HG03280 (cell line): ENCODE data around the gene FOXE3.

Experiments used
- ATAC-seq: cut with Tn5 transposase; IDR thresholded peaks from one replicate; pipeline ENCODE4 v1.9.1; 2021; ENCODE audit warnings: mild to moderate bottlenecking, moderate library complexity; ENCODE audit not compliant: unreplicated experiment

Gene FOXE3

GRCh38 chr1:47403321-47403910, 12.7 kb upstream of the FOXE3 start:
- no peak for ATAC-seq

DNA sequence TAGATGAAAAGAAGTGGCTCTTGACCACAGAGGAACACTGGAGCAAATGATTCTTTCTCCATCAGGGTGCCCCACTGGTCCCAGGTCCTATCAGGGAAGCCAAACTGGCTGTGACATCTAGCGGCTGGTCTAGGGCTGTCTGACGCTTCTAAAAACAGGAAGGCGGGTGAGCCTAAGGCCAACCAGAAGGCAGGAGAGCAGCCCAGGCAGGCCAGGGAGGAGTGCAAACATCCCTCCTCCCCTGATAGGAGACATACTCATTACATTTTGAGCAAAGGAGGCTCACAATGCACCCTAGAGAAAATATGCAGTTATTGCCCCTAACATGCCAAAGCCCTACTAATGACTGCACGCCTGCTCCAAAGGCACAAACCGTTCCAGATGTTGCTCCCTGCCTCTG, 10.4 kb upstream of the FOXE3 start:
- ATAC-seq, result no peak

DNA sequence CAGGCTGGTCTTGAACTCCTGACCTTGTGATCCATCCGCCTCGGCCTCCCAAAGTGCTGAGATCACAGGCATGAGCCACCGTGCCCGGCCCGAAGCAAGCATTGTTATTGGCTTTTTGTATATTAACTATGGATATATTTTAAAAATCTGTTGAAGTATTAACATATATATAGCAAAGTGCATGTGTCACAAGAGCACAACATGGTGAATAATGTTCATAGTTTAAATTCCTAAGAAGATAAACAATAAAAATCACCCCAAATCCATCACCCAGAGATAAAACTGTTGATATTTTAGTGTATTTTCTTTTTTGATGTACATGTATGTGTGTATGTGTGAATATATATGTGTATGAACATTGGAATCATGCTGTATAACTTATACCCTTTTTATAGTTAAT, 9.1 kb upstream of the FOXE3 start:
- ATAC-seq, result no peak

- no peak for ATAC-seq
Observed at GRCh38 chr1:47407481-47407880, 8.6 kb upstream of the FOXE3 start.

- ATAC-seq, result no peak
Observed at GRCh38 chr1:47409311-47410067, 6.6 kb upstream of the FOXE3 start.

DNA sequence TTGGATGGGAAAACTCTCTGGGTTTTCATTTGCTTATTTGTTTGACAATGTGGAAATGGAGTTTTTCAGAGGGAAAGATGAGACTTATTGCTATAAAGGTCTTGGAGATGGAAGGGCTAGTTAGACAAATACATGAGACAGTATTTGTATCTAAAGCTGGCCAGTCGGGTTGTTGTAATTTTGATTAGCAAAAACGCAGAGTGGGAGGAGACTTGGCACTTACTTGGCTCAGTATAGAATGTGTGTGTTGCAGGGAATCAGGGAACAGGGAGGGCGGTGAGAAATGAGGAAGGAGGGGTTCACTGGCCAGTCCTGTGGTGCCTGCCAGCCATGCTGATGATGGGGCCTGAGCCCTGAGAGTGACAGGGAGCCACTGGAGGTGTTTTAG, 6.0 kb upstream of the FOXE3 start:
- ATAC-seq, result no peak

- ATAC-seq, result no peak
Observed at GRCh38 chr1:47411436-47411835, 4.6 kb upstream of the FOXE3 start.

GRCh38 chr1:47412437-47412836, 3.6 kb upstream of the FOXE3 start:
- no peak for ATAC-seq

- ATAC-seq, result no peak
Observed at GRCh38 chr1:47416319-47417169, 459 bp downstream of the FOXE3 start.

DNA sequence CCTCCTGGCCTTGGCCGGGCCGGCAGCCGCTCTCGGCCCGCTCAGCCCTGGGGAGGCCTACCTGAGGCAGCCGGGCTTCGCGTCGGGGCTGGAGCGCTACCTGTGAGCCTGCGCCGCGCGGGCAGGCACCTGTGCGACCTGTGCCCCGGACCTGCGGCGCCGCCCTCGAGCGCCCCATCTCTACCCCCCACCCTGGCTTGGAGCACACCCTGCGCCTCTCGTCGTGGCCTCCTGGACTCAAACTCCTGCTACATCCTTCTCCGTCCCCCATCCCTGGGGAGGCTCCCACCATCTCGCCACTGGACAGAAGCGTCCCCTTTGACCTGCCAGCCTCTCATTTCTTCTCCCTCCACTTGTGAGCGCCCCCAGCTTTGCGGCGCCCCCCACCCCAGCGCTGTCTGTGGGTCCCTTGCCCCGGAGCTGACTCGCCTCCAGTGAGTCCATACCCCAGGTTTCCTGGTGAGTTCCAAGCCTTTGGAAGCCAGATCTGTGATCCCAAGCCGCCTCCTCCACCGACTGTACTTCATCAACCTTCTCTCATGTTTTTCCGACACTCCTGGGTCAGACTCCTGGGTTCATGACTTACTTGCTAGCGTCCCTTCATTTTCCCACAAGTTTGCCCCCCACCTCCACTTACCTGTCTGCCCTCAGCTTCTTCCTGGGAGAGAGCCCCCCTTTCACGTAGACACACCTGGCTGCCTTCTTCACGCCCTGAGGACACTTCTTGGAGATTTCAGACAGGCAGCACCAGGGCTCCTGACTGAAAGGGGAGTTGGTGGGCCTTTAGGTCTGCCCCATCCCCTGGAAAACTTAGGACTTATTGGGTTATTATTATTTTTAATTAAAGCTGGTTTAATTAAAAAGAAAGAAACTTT, 1.3 kb downstream of the FOXE3 start:
- ATAC-seq, result no peak

- no peak for ATAC-seq
Observed at GRCh38 chr1:47418122-47418521, 2.0 kb downstream of the FOXE3 start.

DNA sequence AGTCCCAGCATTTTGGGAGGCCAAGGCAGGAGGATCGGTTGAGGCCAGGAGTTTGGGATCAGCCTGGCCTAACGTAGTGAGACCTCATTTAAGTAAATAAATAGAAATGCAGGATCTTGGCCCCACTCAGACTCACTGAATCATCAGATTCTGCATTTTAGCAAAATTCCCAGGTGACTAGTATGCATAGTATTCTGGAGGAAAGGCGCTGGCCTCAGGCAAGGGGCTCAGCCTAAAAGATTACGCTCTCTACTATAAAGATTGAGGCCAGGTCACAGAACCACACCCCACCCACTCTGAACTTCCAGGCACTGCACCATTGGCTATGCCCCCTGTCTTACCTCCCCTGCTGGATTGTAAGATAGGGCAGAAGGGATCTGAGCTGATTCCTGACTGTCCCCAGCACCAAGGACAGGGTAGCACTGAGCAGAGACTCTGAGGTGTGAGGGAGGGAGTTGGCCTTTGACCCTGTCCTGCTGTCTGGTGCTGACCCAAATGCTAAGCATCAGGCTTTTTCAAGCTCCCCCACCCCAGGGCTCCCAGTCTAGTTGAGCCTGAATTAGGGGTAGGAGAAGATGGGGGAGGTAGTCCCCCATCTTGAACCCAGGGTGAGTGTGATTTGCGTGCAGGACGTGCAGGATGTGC, 2.7 kb downstream of the FOXE3 start:
- ATAC-seq, result no peak

GRCh38 chr1:47420547-47420946, 4.5 kb downstream of the FOXE3 start:
- ATAC-seq, result no peak

DNA sequence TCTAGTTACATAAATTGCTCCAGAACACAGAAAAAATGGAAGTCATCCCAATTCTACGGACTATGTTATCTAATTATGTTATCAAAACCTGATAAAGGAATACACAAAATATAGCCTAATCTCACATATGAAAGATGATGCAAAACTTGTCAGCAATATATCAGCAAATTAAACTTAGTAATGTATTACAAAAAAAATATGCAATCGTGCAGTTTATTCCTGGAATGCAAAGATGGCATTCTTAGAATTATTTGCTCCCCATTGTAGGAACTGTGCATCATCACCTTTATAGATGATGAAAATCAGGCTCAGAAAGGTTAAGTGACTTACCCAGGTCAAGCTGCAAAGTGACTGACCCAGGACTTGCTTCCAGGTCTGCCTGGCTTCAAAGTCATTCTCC, 7.8 kb downstream of the FOXE3 start:
- no peak for ATAC-seq

GRCh38 chr1:47424336-47424982, 8.4 kb downstream of the FOXE3 start:
- no peak for ATAC-seq

DNA sequence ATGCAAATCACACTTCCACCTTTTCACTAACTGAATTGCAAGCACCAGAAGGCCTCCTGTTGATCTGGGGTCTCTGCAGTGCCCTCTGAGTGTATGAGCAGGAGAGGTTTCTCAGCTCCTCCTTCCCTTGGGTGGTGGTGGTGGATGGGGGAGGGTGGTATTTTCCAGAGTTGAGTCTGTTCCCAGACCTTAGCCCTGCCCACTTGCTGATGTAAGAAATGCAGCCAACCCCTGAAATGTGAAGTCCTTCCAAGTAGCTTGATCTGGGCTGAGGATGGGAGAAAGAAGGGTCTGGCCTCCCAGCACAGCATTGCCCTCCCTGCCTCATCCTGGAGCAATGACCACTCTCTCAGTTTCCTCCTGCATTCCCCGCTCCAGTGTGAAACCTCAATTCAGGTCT, 15.4 kb downstream of the FOXE3 start:
- no peak for ATAC-seq

- ATAC-seq, result no peak
Observed at GRCh38 chr1:47432071-47433036, 16.3 kb downstream of the FOXE3 start.

GRCh38 chr1:47433037-47433421, 16.9 kb downstream of the FOXE3 start:
- ATAC-seq, result no peak
